ENCODE measurements around the gene ANKRD13C.

DNA sequence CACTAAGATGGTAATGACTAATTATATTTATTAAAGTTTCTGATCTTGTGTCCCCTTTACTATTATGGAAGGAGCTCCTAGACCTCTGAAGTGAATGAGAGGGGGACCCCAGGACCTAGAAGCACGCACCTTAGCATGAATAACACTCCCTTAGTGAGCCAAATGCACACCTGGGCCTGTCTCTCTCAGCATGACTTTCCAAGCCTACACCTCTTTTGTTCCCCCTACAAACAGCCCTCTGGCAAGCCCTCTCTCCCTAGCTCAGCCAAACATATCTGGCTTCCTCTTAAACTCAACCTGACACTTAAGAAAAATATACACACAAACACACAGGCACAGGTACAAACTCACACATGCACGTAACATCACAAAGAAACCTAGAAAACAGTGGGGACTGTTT is 49.2 kb upstream of the ANKRD13C start:
- TF ChIP-seq CTBP1 (IDR thresholded peaks at IDR 0.05; ENCODE audit: borderline replicate concordance) (no peak), ZNF384 (IDR thresholded peaks at IDR 0.05) (no peak), FOXA1 (IDR thresholded peaks at IDR 0.05) (no peak), SP1 (IDR thresholded peaks at IDR 0.05) (no peak), BHLHE40 (IDR thresholded peaks at IDR 0.05; ENCODE audit: borderline replicate concordance) (no peak), NFRKB (IDR thresholded peaks at IDR 0.05) (no peak), TARDBP (IDR thresholded peaks at IDR 0.05) (no peak), FOXK2 (IDR thresholded peaks at IDR 0.05) (no peak), LEF1 (IDR thresholded peaks at IDR 0.05; ENCODE audit: borderline replicate concordance) (no peak), ARNT (IDR thresholded peaks at IDR 0.05) (no peak)

Measured in HEK293T (cell line).